HepG2 (cell line): Measurements from ENCODE around the gene CACNA1F. TPM values are rescaled to one million over a fixed set of nuclear protein-coding genes. Genes with fewer than 3 reads are reported as not detected.

Experiments used
- ATAC-seq: fragments of 200-7000 bp; cut with Tn5 transposase; 3 replicates; pipeline ENCODE4 v1.9.1; 2020; ENCODE audit warnings: mild to moderate bottlenecking, moderate library complexity
- Bru-seq: library from RNA; stranded (reverse); fragments of 400-500 nt; gene quantifications from one replicate; lab custom pipeline; 2021; lab: Mats Ljungman, UMichigan
- BruChase-seq, 2 experiments: library from RNA; stranded (reverse); fragments of 400-500 nt; gene quantifications; one replicate each; lab custom pipeline; 2021; lab: Mats Ljungman, UMichigan
- BruUV-seq: library from RNA; stranded (reverse); fragments of 400-500 nt; replicated peaks from 2 replicates; lab custom pipeline; 2021; lab: Mats Ljungman, UMichigan
- CTCF ChIA-PET: fragments of 300-600 bp; formaldehyde crosslinking; extraction: SDS; loops from one replicate; lab custom pipeline; 2021; ENCODE audit warnings: low total read pairs, inconsistent platforms, low intra/inter-chr PET ratio; lab: Yijun Ruan, JAX
- POLR2A ChIA-PET: fragments of 350-600 bp; sonication (Branson Sonifier 250); formaldehyde crosslinking; loops from one replicate; lab custom pipeline; 2020; ENCODE audit warnings: antibody characterized with exemption, inconsistent platforms; lab: Yijun Ruan, JAX
- DNase-seq: peaks from one replicate; pipeline ENCODE4 v3.0.0-alpha.2; 2015; ENCODE audit warnings: low spot score
- FAIRE-seq: peaks from 3 replicates; lab custom pipeline; 2011; peaks lifted over from hg19 to GRCh38; lab: Jason Lieb, UNC
- H2AFZ ChIP-seq: one replicate; pipeline ENCODE4 v1.6.1; 2011; ENCODE audit warnings: low read length, inconsistent platforms
- H3K27ac ChIP-seq: fragments of 300-600 bp; 3 replicates; pipeline ENCODE4 v1.8.0; 2011; ENCODE audit warnings: mixed run types, mild to moderate bottlenecking, mixed read lengths, low read length, inconsistent platforms; ENCODE audit not compliant: insufficient read depth; ENCODE audit errors: extremely low read length
- H3K27me3 ChIP-seq, 2 experiments: fragments of 200-600 bp in 1 of 2; 2 replicates in 1 of 2; 3 replicates in 1 of 2; pipeline versions ENCODE4 v1.6.0 to v1.8.0; 2011; ENCODE audit warnings: low read length in 2 of 2, mild to moderate bottlenecking in 2 of 2, moderate library complexity in 2 of 2, inconsistent platforms in 1 of 2; ENCODE audit not compliant: insufficient read depth in 2 of 2, control insufficient read depth in 1 of 2
- H3K36me3 ChIP-seq, 2 experiments: fragments of 200-600 bp in 1 of 2; replicated peaks in 1 of 2; 2 replicates in 1 of 2; 3 replicates in 1 of 2; pipeline versions ENCODE4 v1.5.1 to v1.8.0; 2011; ENCODE audit warnings: low read length in 2 of 2, inconsistent platforms in 1 of 2; ENCODE audit not compliant: insufficient read depth in 2 of 2, control insufficient read depth in 1 of 2
- H3K4me1 ChIP-seq: 2 replicates; pipeline ENCODE4 v1.5.1; 2012; ENCODE audit warnings: low read length, inconsistent platforms; ENCODE audit not compliant: insufficient read depth
- H3K4me2 ChIP-seq: 2 replicates; pipeline ENCODE4 v1.6.0; 2011; ENCODE audit warnings: low read depth, low read length, inconsistent platforms
- H3K4me3 ChIP-seq, 3 experiments: fragments of 200-600 bp in 1 of 3; sonication (generic), shearing (Covaris generic) in 1 of 3; replicated peaks in 1 of 3; 2 replicates each; pipeline ENCODE4 v1.5.1; 2011 to 2016; ENCODE audit warnings: low read length in 3 of 3, inconsistent platforms in 2 of 3, low read depth in 2 of 3, mild to moderate bottlenecking in 2 of 3, control low read depth in 1 of 3, mixed read lengths in 1 of 3; ENCODE audit not compliant: insufficient read depth in 1 of 3
- H3K79me2 ChIP-seq: one replicate; pipeline ENCODE4 v1.6.1; 2011; ENCODE audit warnings: low read length, inconsistent platforms; ENCODE audit not compliant: insufficient read depth
- H3K9ac ChIP-seq: 2 replicates; pipeline ENCODE4 v1.6.0; 2011; ENCODE audit warnings: mild to moderate bottlenecking, low read depth, low read length, inconsistent platforms; ENCODE audit not compliant: insufficient read depth
- H3K9me3 ChIP-seq: 2 replicates; pipeline ENCODE4 v1.5.1; 2012; ENCODE audit warnings: mild to moderate bottlenecking, low read length
- H4K20me1 ChIP-seq: 2 replicates; pipeline ENCODE4 v1.6.0; 2011; ENCODE audit warnings: inconsistent platforms, mild to moderate bottlenecking, low read length, moderate library complexity; ENCODE audit not compliant: insufficient read depth
- GABPB1 ChIP-seq: IDR thresholded peaks from 2 replicates; pipeline ENCODE4 v1.6.1; 2016; ENCODE audit warnings: mild to moderate bottlenecking, missing genetic modification reagents, moderate library complexity, missing compliant biosample characterization
- KMT2B ChIP-seq: IDR thresholded peaks from 2 replicates; pipeline ENCODE4 v1.6.1; 2016; ENCODE audit warnings: missing genetic modification reagents, missing compliant biosample characterization
- RXRA ChIP-seq: sonication (generic); formaldehyde crosslinking; IDR thresholded peaks from 2 replicates; pipeline ENCODE4 v1.5.1; 2020; ENCODE audit warnings: missing genetic modification reagents
- SRF ChIP-seq: IDR thresholded peaks from 2 replicates; pipeline ENCODE4 v1.6.1; 2011; ENCODE audit warnings: mild to moderate bottlenecking, low read depth, low read length, moderate library complexity
- ZNF260 ChIP-seq: sonication (generic); formaldehyde crosslinking; IDR thresholded peaks from 2 replicates; pipeline ENCODE4 v1.4.0; 2020; ENCODE audit warnings: missing genetic modification reagents, low read depth, mild to moderate bottlenecking, borderline replicate concordance
- ZNF296 ChIP-seq: sonication (generic); formaldehyde crosslinking; conservative IDR thresholded peaks from 2 replicates; pipeline ENCODE4 v1.5.0; 2020; ENCODE audit warnings: mild to moderate bottlenecking, missing genetic modification reagents
- ZNF337 ChIP-seq: sonication (generic); formaldehyde crosslinking; IDR thresholded peaks from 2 replicates; pipeline ENCODE4 v1.5.1; 2020; ENCODE audit warnings: missing genetic modification reagents, low read depth, mild to moderate bottlenecking, borderline replicate concordance
- ZNF354B ChIP-seq: sonication (generic); formaldehyde crosslinking; IDR thresholded peaks from 2 replicates; pipeline ENCODE4 v1.8.0; 2022; ENCODE audit warnings: mild to moderate bottlenecking, missing genetic modification reagents
- WGBS: methylation state at CpG from one replicate; pipeline ENCODE4 v1.1.6; 2017; ENCODE audit warnings: low lambda C conversion rate; 5-methylcytosine and 5-hydroxymethylcytosine counted together
- in situ Hi-C: cut with HindIII; loops from 2 replicates; pipeline ENCODE4 v1.10.0; 2017; ENCODE audit warnings: low pct_unique_long_range_greater_than_20kb; ENCODE audit not compliant: extremely low pct_ligation_motif_present
- intact Hi-C: fragments of 100-400 bp; cut with micrococcal nuclease; formaldehyde crosslinking; loops from one replicate; pipeline ENCODE4 v1.10.0; 2022; ENCODE audit not compliant: unreplicated experiment
- long read RNA-seq, 2 experiments: library from RNA in 1 of 2; library from polyadenylated mRNA in 1 of 2; stranded (forward) in 1 of 2; unstranded in 1 of 2; transcript quantifications; one replicate each; pipeline ENCODE4 v2.0.0, GENCODE V29; 2019 to 2022
- polyA minus RNA-seq, 3 experiments: library from RNA; depleted of rRNA, polyadenylated mRNA; stranded (reverse); fragments of >200 nt; gene quantifications; 2 replicates each; pipeline ENCODE4 v1.2.3, GENCODE V29; 2011; ENCODE audit warnings: low replicate concordance in 1 of 3
- polyA plus RNA-seq, 8 experiments: library from polyadenylated mRNA; depleted of rRNA in 3 of 8; stranded (reverse) in 7 of 8; unstranded in 1 of 8; fragments of >200 nt; fragmentation: Illumina TruSeq in 4 of 8; extraction: Trizol in 4 of 8; gene quantifications; 2 replicates each; pipeline versions ENCODE4 v1.2.1 to v1.2.3, GENCODE V29; 2011 to 2016; ENCODE audit warnings: low read depth in 4 of 8, missing spikeins in 1 of 8, mixed read lengths in 1 of 8; ENCODE audit not compliant: insufficient read depth in 1 of 8
- total RNA-seq, 5 experiments: library from RNA; depleted of rRNA; stranded (reverse); fragments of >200 nt; fragmentation: Illumina TruSeq; extraction: Trizol; gene quantifications; 2 replicates each; pipeline ENCODE4 v1.2.3, GENCODE V29; 2016; ENCODE audit warnings: low read depth in 1 of 5
- TF ChIP-seq, protein P1 (sequence below): sonication (generic); formaldehyde crosslinking; IDR thresholded peaks from 2 replicates; pipeline ENCODE4 v1.5.1; 2020; ENCODE audit warnings: missing genetic modification reagents, mild to moderate bottlenecking, borderline replicate concordance
- TF ChIP-seq, protein P2 (sequence below): sonication (generic); formaldehyde crosslinking; IDR thresholded peaks from 2 replicates; pipeline ENCODE4 v1.9.0; 2021; ENCODE audit warnings: missing genetic modification reagents, borderline replicate concordance

Gene CACNA1F
- total RNA-seq (2016; rRNA removed; fragmentation: Illumina TruSeq; extraction: Trizol) (not detected in 2 replicates), polyA plus RNA-seq (2011; rRNA removed) (0.03 and 0.09 TPM in 2 replicates), polyA minus RNA-seq (2011; rRNA and poly(A)+ RNA removed; ENCODE audit: low replicate concordance) (2.9 TPM in 1 of 2 replicates, not detected in the other), Bru-seq, nascent RNA (percentile 13 among the genes with signal in this experiment), BruChase-seq, experiment 1, labeled RNA remaining after a 6-hour chase (percentile 11 among the genes with signal in this experiment), BruChase-seq, experiment 2, labeled RNA remaining after a 2-hour chase (percentile 4 among the genes with signal in this experiment)
- not detected in 2 replicates for total RNA-seq (2016; cell fraction: cytosol; rRNA removed; fragmentation: Illumina TruSeq; extraction: Trizol; ENCODE audit: low read depth)
- not detected in 2 replicates for total RNA-seq (2016; cell fraction: insoluble cytoplasmic fraction; rRNA removed; fragmentation: Illumina TruSeq; extraction: Trizol)
- not detected in 2 replicates for total RNA-seq (2016; cell fraction: membrane; rRNA removed; fragmentation: Illumina TruSeq; extraction: Trizol)
- not detected in 2 replicates for total RNA-seq (2016; cell fraction: nucleus; rRNA removed; fragmentation: Illumina TruSeq; extraction: Trizol)
- polyA plus RNA-seq (2011; cell fraction: cytosol; rRNA removed), result 0.01 TPM in 1 of 2 replicates, not detected in the other
- polyA plus RNA-seq (2011; cell fraction: nucleus; rRNA removed), result 0.80 and 0.90 TPM in 2 replicates
- polyA plus RNA-seq (2012), result 0.11 and 0.12 TPM in 2 replicates
- polyA plus RNA-seq (2016; cell fraction: cytosol; fragmentation: Illumina TruSeq; extraction: Trizol; ENCODE audit: low read depth), result not detected in 2 replicates
- polyA plus RNA-seq (2016; cell fraction: insoluble cytoplasmic fraction; fragmentation: Illumina TruSeq; extraction: Trizol; ENCODE audit: low read depth), result not detected in 2 replicates
- polyA plus RNA-seq (2016; cell fraction: membrane; fragmentation: Illumina TruSeq; extraction: Trizol; ENCODE audit: low read depth), result not detected in 2 replicates
- polyA plus RNA-seq (2016; cell fraction: nucleus; fragmentation: Illumina TruSeq; extraction: Trizol; ENCODE audit: insufficient read depth, low read depth), result not detected in 2 replicates
- not detected in 2 replicates for polyA minus RNA-seq (2011; cell fraction: cytosol; rRNA and poly(A)+ RNA removed)
- 0.26 TPM in 1 of 2 replicates, not detected in the other for polyA minus RNA-seq (2011; cell fraction: nucleus; rRNA and poly(A)+ RNA removed)
- long read RNA-seq, experiment 1, result 0 reads
- long read RNA-seq, experiment 2, result 0 reads

DNA sequence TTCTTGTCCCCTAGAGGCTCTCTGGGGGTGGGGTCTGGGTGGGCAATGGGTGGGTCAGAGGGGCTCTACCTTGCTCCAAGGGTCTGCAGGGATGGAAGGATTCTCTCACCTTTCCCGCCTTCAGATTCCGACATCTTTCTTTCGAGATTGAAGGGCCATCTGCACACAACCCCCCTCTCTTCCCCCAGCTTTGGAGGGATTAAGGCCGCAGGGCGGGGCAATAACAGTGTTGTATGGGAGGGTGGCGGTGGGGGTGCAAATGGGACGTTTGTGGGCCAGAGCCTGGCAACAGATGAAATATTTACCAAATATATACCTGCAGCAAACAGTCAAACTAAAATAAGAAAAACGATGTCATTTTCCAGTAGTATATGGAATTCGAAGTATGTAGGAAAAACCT lies at the start of gene CACNA1F:
TSS of gene CACNA1F (minus strand) at position 165 of the 400 bp plus-strand sequence. CDS start at position 134, 31 bp downstream.
- intact Hi-C loops, result no loop called here
- WGBS, result 51% methylated on average over 9 of the region's 9 CpGs
- POLR2A ChIA-PET, result no interaction called here

More for the DNA sequence above, at the start of gene CACNA1F:
- CTCF ChIA-PET, result no interaction called here
- H3K27me3 ChIP-seq, result no peaks in the 10 kb centered on the region
- H3K4me3 ChIP-seq, result no peak within 1 kb of the TSS
- FAIRE-seq, result no peak
- H2AFZ ChIP-seq, result no peak within 1 kb of the TSS
- H3K79me2 ChIP-seq, result no peaks in the 10 kb centered on the region
- BruUV-seq, result no TSS peak
- TF ChIP-seq, protein P1, sequence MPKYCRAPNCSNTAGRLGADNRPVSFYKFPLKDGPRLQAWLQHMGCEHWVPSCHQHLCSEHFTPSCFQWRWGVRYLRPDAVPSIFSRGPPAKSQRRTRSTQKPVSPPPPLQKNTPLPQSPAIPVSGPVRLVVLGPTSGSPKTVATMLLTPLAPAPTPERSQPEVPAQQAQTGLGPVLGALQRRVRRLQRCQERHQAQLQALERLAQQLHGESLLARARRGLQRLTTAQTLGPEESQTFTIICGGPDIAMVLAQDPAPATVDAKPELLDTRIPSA (CRISPR knock-in tag), result no peak
- TF ChIP-seq ZNF337 (CRISPR knock-in tag) (no peak), ZNF296 (CRISPR knock-in tag) (no peak), ZNF260 (CRISPR knock-in tag) (no peak), KMT2B (no peak), GABPB1 (CRISPR knock-in tag) (no peak), SRF (no peak), RXRA (CRISPR knock-in tag) (no peak), ZNF354B (CRISPR knock-in tag) (no peak)
- TF ChIP-seq, protein P2, sequence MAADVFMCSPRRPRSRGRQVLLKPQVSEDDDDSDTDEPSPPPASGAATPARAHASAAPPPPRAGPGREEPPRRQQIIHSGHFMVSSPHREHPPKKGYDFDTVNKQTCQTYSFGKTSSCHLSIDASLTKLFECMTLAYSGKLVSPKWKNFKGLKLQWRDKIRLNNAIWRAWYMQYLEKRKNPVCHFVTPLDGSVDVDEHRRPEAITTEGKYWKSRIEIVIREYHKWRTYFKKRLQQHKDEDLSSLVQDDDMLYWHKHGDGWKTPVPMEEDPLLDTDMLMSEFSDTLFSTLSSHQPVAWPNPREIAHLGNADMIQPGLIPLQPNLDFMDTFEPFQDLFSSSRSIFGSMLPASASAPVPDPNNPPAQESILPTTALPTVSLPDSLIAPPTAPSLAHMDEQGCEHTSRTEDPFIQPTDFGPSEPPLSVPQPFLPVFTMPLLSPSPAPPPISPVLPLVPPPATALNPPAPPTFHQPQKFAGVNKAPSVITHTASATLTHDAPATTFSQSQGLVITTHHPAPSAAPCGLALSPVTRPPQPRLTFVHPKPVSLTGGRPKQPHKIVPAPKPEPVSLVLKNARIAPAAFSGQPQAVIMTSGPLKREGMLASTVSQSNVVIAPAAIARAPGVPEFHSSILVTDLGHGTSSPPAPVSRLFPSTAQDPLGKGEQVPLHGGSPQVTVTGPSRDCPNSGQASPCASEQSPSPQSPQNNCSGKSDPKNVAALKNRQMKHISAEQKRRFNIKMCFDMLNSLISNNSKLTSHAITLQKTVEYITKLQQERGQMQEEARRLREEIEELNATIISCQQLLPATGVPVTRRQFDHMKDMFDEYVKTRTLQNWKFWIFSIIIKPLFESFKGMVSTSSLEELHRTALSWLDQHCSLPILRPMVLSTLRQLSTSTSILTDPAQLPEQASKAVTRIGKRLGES (CRISPR knock-in tag), result no peak
- no peak for DNase-seq
- ATAC-seq, result no peak
- H3K4me2 ChIP-seq, result no peak within 1 kb of the TSS
- in situ Hi-C loops, result no loop called here
- H3K27ac ChIP-seq, result no peak within 1 kb of the TSS
- no peaks in the 10 kb centered on the region for H3K9me3 ChIP-seq
- H3K4me1 ChIP-seq, result peaks cover 15% of the 10 kb centered on the region; the same call in 1 of the 2 replicates
- no peaks in the 10 kb centered on the region for H4K20me1 ChIP-seq
- H3K36me3 ChIP-seq, result no peaks in the 10 kb centered on the region
- no peak within 1 kb of the TSS for H3K9ac ChIP-seq
